HG03342 (cell line): ENCODE results near the gene CBFB.
"Not testable (repeated sequence)": the region's sequence is repeated elsewhere in the genome, so short reads cannot be mapped to it uniquely, and the experiment has no call there.

Experiments
- ATAC-seq: cut with Tn5 transposase; IDR thresholded peaks from one replicate; pipeline ENCODE4 v1.9.1; 2021; ENCODE audit warnings: mild to moderate bottlenecking, moderate library complexity; ENCODE audit not compliant: unreplicated experiment

CBFB gene

DNA sequence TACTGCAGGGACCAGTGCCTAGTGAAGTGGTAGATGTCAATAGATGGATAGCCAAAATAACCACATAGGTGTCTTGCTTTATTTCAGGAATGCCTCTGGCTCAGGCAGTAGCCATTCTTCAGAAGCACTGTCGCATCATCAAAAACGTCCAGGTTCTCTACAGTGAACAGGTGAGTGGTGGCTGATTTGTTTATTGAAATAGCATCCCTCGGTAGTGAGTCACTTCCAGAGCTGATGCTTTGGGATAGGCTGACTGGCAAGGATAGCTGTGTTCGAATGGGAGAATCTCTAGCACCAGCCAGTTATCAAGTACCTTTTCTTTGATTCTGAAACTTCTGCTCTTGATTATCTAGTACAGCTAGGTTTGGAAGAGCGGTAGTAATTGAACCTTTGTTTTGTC, 91.1 kb downstream of the CBFB start:
- no peak for ATAC-seq

DNA sequence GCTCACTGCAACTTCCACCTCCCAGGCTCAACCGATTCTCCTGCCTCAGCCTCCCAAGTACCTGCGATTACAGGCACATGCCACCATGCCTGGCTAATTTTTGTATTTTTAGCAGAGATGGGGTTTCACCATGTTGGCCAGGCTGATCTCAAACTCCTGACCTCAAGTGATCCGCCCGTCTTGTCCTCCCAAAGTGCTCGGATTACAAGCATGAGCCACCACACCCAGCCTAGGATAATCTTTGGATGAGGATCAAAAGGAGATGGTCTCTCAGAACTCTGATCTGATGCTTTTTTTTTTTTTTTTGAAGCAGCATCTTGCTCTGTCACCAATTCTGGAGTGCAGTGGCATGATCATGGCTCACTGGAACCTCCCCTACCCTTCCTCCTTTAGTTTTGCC, 93.8 kb downstream of the CBFB start:
- ATAC-seq, result not testable (repeated sequence)

DNA sequence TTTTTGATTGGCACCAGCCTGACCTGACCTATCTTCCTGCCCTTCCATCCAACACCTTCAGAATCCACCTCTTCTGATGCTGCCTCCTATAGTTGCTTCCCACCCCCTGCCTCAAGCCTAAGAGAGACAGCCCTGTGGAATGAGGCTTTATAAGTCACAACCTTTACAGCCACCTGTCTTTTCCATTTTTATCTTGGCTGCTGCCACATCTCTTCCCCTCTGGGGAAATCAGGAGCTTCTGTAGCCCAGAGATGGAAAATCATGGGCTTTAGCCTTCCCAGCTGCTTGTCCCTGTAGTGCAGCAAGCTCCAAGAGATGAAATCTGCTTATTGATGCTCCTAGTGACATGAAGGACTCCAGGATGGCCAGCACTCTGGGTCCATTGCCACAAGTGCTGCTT, 99.5 kb downstream of the CBFB start:
- ATAC-seq, result no peak

DNA sequence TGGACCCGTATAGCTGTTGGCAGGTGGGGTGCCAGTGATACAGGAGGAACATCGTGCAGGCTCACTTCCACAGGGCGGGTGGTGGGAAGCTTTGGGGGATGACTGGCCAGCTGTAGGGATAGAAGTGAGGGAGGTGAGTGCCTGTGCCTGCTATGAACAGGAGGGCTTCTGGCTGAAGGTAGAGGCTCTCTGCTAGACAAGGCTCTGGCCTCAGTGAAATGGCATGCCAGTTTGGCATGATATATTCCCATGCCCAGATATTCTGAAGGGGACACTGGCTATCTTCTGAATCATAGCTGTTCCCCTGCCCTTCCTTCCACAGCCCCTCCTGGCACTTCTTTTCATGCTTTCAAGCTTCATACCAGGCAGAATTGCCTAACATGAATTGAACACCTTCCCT, 99.9 kb downstream of the CBFB start:
- ATAC-seq, result no peak

DNA sequence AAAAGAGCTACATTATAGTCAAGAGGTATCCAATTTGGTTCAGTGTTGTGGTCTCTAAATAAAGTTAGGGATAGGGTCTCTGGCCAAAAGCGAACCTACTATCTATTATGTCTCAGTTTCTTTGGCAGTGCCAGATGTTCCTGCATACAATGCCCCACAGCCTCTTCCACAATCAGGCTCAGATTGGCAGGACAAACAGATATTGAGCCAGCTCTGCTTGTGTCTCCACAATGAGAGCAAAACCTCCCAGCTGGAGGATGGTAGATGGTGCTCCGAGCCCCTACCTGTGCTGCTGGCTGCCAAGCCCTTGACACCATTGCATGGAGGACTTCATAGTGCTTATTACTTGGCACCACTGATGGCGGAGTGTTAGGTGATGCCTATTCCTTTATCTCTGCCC, 100.5 kb downstream of the CBFB start:
- no peak for ATAC-seq

DNA sequence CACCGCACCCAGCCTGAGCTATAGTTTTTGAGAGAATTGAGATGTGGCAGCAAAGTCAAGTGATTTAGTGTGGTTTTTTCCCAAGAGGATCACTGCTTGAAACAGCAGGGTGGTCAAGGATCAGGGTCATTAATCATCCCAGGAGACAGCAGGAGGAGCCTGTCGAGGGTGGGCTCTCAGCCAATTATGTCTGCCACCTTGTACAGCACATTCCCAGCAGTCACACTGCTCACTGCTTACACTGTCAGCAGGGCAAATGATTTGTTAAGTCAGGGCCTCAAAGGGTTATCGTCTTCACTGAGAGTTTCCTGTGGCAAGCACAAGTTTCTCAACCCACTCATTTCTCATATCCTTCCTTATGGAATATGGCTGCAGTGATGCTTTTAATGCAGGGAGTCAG, 108.7 kb downstream of the CBFB start:
- no peak for ATAC-seq

DNA sequence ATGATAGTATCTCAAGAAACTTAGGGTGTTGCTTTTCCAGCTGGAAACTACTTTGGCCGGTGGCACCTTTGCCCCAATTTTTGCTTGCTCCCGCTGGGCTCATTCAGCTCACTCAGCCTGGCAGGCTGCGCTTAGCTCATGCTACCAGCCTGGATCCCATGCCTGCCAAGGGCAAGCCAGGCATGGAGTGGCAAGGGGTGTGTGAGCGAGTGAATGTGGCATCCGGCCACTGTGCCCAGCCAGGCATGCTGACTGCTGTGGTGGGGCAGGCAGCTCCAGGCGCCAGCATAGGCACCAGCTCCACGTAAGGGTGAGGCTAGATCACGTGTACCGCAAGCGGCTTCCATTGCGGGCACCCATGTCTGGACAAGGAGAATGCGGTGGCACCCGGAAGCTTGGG, 112.4 kb downstream of the CBFB start:
- no peak for ATAC-seq

DNA sequence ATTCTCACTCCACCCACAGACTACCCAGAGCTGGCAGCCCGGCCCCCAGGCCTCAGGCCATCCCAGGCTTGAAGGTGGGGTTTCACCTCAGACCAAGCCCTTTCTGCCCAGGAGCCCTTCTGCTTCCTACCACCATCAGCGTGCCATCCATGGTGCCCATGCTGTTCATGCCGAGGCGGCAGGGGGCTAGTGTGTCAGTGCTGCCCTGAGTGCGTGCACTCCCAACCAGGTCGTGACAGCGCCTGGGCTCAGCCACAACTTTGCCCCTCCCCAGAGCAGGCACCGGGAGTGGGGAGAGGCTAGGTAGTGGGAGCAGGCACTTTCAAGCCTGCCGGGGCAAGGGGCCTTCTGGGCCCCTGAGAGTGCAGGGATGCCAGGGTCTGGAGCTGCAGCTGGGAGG, 113.4 kb downstream of the CBFB start:
- ATAC-seq, result no peak

DNA sequence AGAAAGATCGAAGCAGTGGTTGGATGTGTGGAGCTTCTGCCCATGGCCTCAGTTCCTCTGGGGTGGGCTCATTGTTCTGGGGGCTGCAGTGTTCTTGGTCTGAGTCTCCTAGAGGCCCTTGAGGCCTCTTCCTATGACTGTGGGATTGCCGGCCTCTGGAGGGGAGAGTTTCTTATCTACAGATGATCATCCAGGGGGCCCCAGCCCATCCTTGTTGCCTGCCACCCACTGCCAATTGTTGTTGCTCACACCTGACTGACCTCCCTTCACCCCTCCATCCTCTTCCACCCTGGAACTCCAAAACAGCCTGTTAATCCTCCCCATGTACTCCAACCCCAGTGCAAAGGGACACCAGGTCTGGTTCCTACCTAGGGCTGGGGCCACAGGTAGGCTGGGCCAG, 116.0 kb downstream of the CBFB start:
- no peak for ATAC-seq

DNA sequence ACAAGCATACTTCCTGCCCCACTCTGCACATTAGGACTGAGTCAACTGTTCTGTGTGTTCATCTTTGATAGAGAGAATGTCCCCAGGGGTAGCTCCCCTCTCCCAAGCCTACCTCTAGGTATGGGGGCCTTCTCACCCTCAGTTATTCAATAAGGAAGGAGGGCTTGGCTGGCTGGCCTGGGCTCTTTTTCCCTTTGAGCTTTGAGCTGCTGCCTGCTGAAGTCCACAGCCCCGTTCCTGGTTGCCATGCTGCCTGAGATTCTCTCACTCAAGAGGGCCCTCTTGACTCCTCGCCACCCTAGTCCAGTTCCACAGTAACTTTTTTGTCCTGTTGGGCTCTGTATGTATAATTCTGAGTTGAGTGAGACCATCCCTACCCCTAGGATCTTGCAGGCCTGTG, 116.8 kb downstream of the CBFB start:
- no peak for ATAC-seq

DNA sequence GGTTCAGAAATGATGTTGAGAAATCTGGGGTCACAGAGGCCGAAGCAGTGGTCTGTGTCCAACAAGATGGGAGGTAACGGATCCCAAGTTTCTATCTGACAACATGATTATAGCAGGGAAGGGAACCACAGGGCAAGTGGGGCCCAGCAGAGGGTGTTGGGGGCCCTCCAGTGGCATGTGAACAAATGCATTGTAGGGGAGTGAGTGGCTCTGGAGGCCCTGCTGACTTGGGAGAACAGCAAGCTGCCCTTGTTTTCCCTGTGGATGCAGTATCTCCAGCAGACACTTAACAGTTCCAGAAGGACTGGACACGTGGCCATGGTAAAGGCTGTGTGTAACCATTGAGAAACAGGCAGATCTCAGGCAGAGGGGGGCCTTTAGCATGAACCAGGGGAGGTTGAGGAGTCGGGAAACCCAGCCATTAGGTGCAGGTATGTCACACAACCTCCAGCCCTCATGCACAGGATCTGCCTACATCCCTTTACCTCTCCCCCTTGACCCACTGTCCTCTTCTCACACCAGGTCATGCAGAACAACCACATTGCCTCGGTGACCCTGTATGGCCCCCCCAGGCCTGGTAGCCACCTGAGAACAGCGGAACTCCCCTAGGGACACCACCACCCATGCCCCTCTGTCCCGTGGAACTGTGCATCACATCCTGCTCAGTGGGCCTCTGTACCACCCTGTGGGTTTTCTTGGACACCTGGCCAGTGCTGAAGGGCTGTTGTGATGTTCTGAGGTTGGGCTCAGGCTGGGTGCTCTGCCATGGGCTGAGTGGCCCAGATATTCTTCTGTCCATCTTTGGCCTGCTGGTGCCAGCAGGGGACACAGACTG, 117.8 kb downstream of the CBFB start:
- no peak for ATAC-seq

DNA sequence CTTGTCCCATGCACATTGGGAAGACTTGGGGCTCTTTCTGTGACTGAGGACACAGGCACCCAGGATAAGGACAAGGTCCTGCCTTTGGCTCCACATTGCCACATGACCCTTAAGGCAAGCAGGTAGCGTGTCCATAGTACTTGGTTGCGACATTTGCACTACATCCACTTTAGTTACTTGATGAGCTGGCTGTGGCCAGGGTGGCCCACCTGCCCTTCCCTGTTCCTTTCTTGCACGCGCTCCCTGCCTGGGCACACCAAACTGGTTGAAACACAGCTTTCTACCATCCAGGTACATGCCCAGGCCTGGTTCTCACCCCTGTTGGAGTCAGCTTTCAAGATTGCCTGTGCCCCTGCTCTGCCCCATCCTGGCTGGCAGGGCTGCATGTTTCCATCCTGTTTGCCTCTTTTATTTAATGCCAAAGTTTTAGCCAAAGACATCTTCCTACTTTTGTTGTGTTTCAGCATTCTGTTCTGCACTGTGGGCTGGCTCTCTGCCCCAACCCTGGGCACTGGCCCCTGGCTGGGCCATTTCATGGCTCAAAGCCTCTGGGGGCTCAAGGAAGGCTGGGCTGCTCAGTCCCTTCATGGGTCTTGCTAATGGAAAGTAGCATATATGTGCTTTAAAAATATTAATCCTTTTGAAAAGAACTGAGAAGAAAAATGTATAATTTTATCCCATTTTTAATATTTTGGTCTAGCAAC, 118.6 kb downstream of the CBFB start:
- ATAC-seq, result no peak

DNA sequence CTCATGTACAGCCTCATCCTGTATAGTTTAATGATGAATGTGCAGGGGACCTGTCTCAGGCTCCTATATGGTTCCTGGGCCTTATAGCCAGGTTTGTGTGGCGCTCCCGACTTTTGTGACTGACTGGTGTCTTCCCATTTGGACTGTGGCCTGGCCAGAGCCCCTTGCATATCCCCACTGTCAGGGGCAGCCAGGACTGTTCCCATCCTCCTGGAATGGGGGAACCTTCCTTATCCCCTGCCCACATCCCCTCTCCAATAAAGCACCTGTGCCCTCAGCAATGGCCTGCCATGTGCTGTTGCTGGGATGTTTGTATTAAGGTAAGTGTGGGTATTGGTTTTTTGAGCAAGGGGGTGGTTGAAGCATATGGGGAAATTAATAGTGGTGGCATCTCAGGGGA, 119.3 kb downstream of the CBFB start:
- ATAC-seq, result no peak

DNA sequence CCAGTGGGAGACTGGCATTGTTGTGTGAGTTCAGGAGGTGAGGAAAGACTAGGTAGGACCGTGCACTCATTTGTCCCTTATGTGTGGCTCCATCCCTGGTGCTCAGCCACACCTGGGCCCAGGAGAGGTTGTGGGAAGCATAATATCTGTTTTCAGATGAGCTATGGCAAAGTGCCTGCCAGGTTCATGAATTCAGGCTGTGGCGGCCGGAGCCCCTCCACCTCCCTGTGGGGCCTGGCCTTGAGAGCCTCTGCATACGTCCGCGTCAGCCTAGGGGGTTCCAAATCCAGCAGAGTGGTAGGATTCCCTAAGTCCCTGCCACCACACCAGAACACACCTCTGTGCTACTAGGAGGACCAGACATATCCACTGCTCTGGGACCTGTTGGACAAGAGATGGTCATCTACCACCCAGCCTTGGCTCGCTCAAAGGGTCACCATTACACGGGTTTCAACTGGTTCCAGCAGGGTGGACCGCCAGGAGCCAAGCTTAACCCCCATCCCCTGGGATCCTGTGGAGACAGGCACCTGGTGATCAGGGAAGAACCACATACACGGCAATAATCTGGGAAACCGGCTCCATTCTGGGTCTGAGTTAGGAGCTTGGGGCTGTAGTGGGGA, 119.8 kb downstream of the CBFB start:
- no peak for ATAC-seq

DNA sequence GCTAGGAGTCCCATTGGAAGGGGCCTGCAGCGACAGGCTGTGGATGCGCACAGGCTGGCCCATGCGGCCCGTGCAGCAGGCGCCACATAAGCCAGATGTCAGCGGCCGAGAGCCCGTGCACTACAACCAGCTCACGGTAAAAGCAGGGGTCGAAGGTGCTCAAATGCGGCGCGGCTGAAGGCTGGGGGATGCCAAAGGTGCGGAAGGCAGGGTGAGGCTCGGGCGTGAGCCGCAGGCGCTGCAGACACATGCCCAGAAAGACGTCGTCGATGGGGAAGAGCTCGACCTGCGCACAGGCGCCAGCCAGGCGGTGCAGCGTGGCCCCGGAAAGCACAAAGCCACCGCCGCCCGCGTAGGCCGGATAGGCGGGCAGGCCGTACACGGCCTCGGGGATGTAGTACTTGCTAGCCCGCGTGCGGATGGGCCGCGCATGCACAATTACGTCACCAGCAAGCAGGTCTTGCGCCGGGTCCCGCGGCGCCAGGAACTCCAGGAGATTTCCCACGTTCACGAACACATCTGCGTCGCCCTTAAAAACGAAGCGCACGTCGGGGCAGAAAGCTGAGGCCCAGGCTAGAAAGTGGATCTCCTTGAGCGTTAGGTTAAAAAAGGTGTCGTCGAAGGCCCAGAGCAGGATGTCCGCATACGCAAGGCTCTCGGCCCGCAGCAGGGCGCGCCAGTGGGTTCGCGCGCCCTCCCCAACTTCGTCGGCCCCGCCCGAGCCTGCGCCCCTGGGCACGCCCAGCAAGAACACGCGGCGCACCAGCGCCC, 120.5 kb downstream of the CBFB start:
- no peak for ATAC-seq

DNA sequence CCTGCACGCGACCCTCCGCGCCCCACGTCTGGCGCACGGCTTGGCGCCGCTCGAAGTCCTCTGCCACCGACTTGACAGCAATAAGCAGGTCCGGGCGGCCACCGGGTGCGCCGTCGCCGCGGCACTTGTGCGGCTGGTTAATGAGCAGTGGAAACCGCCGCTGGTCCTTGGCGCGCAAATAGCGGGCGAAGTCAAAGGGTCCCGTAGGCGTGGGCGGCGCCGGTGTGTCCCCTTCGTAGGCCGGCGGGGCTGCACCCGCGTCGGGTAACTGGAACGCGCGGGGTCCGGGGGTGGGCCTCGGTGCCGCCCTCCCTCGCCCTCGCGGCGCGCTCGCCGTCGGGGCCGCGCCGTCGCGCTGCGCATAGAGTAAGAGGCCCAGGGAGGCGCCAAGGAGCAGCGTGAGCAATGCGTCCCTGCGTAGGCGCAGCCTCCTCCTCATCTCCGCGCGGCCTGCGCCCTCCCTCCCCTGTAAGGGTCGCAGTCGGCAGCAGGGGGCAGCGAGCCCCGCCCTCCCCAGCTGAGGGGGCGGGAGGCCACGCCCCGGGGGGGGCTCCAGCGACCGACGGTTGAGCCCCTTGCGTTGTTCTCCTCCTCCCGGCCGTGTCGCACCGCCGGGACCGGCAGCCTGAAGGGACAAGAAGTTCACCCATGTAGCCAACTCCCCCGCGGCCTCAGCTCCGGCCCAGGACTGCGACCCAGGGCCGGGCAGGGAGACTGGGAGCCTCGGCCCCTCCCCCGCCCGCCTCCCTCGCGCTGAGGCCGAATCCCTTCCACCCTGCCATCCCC, 121.3 kb downstream of the CBFB start:
- ATAC-seq, result peak; percentile 48
